GM12872 (cell line): ENCODE results near the gene RYR2.

Experiments
- CTCF ChIP-seq: IDR thresholded peaks from 3 replicates; pipeline ENCODE4 v1.5.1; 2011; ENCODE audit warnings: low read depth, mild to moderate bottlenecking, low read length, moderate library complexity; ENCODE audit not compliant: insufficient read depth

The RYR2 gene

GRCh38 chr1:237226177-237226944, 184.4 kb downstream of the RYR2 start:
- no peak for TF ChIP-seq CTCF

- TF ChIP-seq CTCF, result no peak
Measured at GRCh38 chr1:237227476-237227875, 185.5 kb downstream of the RYR2 start.

GRCh38 chr1:237228421-237228820, 186.4 kb downstream of the RYR2 start:
- no peak for TF ChIP-seq CTCF

GRCh38 chr1:237229333-237229732, 187.3 kb downstream of the RYR2 start:
- TF ChIP-seq CTCF, result no peak

GRCh38 chr1:237232501-237232900, 190.5 kb downstream of the RYR2 start:
- TF ChIP-seq CTCF, result no peak

GRCh38 chr1:237235091-237235490, 193.1 kb downstream of the RYR2 start:
- TF ChIP-seq CTCF, result no peak

GRCh38 chr1:237237721-237238120, 195.7 kb downstream of the RYR2 start:
- TF ChIP-seq CTCF, result no peak
